Lung (tissue), 12 donors: ENCODE measurements around the gene PLPP3. TPM values are rescaled to one million over a fixed set of nuclear protein-coding genes. Genes with fewer than 3 reads are reported as not detected.
A peak's percentile ranks its signal among the peaks of the same experiment; 100 is the strongest.

Experiments
- ATAC-seq: fragments of 200-7000 bp; cut with Tn5 transposase; one replicate; pipeline ENCODE4 v1.9.1; 2020; ENCODE audit warnings: moderate number of reproducible peaks; ENCODE audit not compliant: insufficient read depth, low FRiP score
- DNase-seq, 3 donors: peaks; one replicate each; pipeline ENCODE4 v3.0.0-alpha.2; 2013 to 2017
- H3K27ac ChIP-seq, 2 donors: one replicate each; pipeline ENCODE4 v1.5.1; 2013; ENCODE audit warnings: mild to moderate bottlenecking in 2 of 2, moderate library complexity in 2 of 2, control low read depth in 1 of 2, inconsistent platforms in 1 of 2, low read depth in 1 of 2, low read length in 1 of 2
- H3K27me3 ChIP-seq, 3 donors: one replicate each; pipeline ENCODE4 v1.5.1; 2013; ENCODE audit warnings: low read length in 2 of 3; ENCODE audit not compliant: control insufficient read depth in 3 of 3, insufficient read depth in 3 of 3
- H3K36me3 ChIP-seq, 4 donors: one replicate each; pipeline ENCODE4 v1.5.1; 2013; ENCODE audit warnings: low read length in 4 of 4, mild to moderate bottlenecking in 1 of 4, moderate library complexity in 1 of 4; ENCODE audit not compliant: control insufficient read depth in 4 of 4, insufficient read depth in 4 of 4
- H3K4me1 ChIP-seq, 5 donors: one replicate each; pipeline ENCODE4 v1.5.1; 2013; ENCODE audit warnings: low read length in 5 of 5, mild to moderate bottlenecking in 2 of 5, moderate library complexity in 1 of 5; ENCODE audit not compliant: control insufficient read depth in 5 of 5, insufficient read depth in 5 of 5
- H3K4me3 ChIP-seq: one replicate; pipeline ENCODE4 v1.5.1; 2013; ENCODE audit warnings: mild to moderate bottlenecking, control low read depth, moderate library complexity
- H3K9ac ChIP-seq, 2 donors: one replicate each; pipeline ENCODE4 v1.5.1; 2013; ENCODE audit warnings: low read length in 2 of 2, control low read depth in 1 of 2; ENCODE audit not compliant: insufficient read depth in 1 of 2
- H3K9me3 ChIP-seq, 4 donors: one replicate each; pipeline ENCODE4 v1.5.1; 2013; ENCODE audit warnings: low read length in 3 of 4, mild to moderate bottlenecking in 1 of 4, moderate library complexity in 1 of 4; ENCODE audit not compliant: control insufficient read depth in 4 of 4, insufficient read depth in 3 of 4
- WGBS, 2 donors: extraction: QIAGEN DNeasy Blood & Tissue Kit; methylation state at CpG; one replicate each; pipeline ENCODE4 v1.1.7; 2013; 5-methylcytosine and 5-hydroxymethylcytosine counted together
- polyA plus RNA-seq, 2 donors: library from polyadenylated mRNA; stranded (reverse); fragments of 200-250 nt; gene quantifications; one replicate each; pipeline ENCODE4 v1.2.1, GENCODE V29; 2013
- total RNA-seq, 2 donors: library from RNA; depleted of rRNA in 1 of 2; stranded (reverse); fragments of >200 nt in 1 of 2; gene quantifications; one replicate each; pipeline ENCODE4 v1.2.1, GENCODE V29; 2014 to 2021
- TF ChIP-seq, protein P1 (sequence below): IDR thresholded peaks from 2 replicates; pipeline ENCODE4 v1.5.1; 2012; ENCODE audit warnings: mild to moderate bottlenecking; ENCODE audit errors: control extremely low read depth, extremely low read depth
- donor health status: control.
- donor health status: control.
- donor health status: Bipolar disorder and iron deficiency.
- donor health status: healthy.
- donor health status: DM: yes; HTN: yes; CAD: no.

Gene PLPP3
- total and polyA plus RNA-seq, 4 donors: 8.6 to 121 (median 112) TPM

DNA sequence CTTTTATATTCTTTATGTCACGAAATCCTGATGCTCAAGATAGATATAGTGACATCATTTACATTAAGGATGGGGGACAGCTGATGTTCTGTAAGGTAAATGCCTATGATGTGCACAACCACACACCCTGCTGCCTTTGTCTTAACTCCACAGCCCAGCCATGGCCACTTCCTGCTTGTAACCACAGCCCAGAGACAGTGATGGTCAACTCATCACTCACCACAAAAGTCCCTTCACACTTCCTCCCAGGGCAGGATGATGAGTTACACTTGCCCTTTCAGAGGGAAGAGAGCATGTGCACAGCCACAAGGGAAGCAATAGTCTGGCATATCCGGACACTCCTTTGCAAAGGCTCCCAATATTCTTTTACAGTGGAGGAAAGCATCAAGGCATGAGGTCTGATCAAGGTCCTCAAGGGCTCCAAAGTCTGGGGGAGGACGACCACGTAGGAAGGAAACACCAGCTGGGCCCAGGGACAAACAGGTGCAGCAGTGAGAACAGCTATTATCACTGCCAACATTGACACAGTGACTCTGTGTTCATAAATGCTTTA lies 53.8 kb downstream of the PLPP3 start:
- TF ChIP-seq, protein P1, sequence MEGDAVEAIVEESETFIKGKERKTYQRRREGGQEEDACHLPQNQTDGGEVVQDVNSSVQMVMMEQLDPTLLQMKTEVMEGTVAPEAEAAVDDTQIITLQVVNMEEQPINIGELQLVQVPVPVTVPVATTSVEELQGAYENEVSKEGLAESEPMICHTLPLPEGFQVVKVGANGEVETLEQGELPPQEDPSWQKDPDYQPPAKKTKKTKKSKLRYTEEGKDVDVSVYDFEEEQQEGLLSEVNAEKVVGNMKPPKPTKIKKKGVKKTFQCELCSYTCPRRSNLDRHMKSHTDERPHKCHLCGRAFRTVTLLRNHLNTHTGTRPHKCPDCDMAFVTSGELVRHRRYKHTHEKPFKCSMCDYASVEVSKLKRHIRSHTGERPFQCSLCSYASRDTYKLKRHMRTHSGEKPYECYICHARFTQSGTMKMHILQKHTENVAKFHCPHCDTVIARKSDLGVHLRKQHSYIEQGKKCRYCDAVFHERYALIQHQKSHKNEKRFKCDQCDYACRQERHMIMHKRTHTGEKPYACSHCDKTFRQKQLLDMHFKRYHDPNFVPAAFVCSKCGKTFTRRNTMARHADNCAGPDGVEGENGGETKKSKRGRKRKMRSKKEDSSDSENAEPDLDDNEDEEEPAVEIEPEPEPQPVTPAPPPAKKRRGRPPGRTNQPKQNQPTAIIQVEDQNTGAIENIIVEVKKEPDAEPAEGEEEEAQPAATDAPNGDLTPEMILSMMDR: no peak
- Histone ChIP-seq H3K4me1 (peaks cover 9 to 52% (median 21%) of the 10 kb centered on the region in 5 donors), H3K27ac (no peak overlapping the region), H3K27me3 (no peaks in the 10 kb centered on the region), H3K36me3 (peaks cover 7 to 47% (median 14%) of the 10 kb centered on the region in 4 donors), H3K4me3 (no peak overlapping the region), H3K9ac (no peak overlapping the region), H3K9me3 (peaks cover 0 to 1% (median 0%) of the 10 kb centered on the region in 4 donors)
- WGBS, 2 donors: 26 to 37% methylated on average over 4 of the region's 4 CpGs
- DNase-seq (peak in 1 of 3 donors; percentile 23), ATAC-seq (peak; percentile 62)

DNA sequence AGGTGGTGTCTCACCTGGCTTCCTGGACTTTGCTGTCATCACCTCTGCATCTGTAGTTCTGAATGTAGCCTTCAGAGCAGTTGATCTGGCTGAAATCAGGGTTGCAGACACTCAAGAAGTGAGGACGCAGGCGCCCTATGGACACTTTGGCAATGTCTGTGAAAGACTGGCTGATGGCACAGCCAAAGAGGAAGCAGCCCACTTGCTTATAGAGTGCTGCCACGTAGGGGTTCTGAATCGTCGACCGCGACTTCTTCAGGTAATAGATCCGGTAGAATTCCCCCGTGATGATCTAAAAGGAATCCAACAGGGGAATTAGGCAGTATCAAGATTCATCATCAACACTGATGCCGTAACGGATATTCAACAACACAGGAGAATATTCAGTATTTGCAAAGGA lies 55.1 kb downstream of the PLPP3 start:
- peaks cover 8 to 45% (median 15%) of the 10 kb centered on the region in 5 donors for H3K4me1 ChIP-seq
- WGBS, 2 donors: 93 to 95% methylated on average over 11 of the region's 11 CpGs
- ATAC-seq (no peak), DNase-seq (no peak)
- H3K9me3 ChIP-seq: peaks cover 0 to 1% (median 0%) of the 10 kb centered on the region in 4 donors
- H3K9ac ChIP-seq: no peak overlapping the region
- TF ChIP-seq, protein P1: no peak
- H3K27me3 ChIP-seq: no peaks in the 10 kb centered on the region
- no peak overlapping the region for H3K4me3 ChIP-seq
- peaks cover 13 to 48% (median 18%) of the 10 kb centered on the region in 4 donors for H3K36me3 ChIP-seq
- no peak overlapping the region for H3K27ac ChIP-seq

GRCh38 chr1:56522680-56523079 lies 56.7 kb downstream of the PLPP3 start:
- WGBS, 2 donors: 14 to 37% methylated on average over 5 of the region's 5 CpGs
- DNase-seq (peak in 2 of 3 donors; percentile 36 to 43), ATAC-seq (no peak)
- Histone ChIP-seq H3K4me3 (no peak overlapping the region), H3K9ac (no peak overlapping the region), H3K36me3 (peaks cover 13 to 58% (median 20%) of the 10 kb centered on the region in 4 donors), H3K27me3 (no peaks in the 10 kb centered on the region), H3K9me3 (peaks cover 0 to 1% (median 0%) of the 10 kb centered on the region in 4 donors), H3K4me1 (peaks cover 6 to 32% (median 12%) of the 10 kb centered on the region in 5 donors), H3K27ac (no peak overlapping the region)
- TF ChIP-seq, protein P1: no peak
